Measurements from ENCODE around the gene FAF1.

DNA sequence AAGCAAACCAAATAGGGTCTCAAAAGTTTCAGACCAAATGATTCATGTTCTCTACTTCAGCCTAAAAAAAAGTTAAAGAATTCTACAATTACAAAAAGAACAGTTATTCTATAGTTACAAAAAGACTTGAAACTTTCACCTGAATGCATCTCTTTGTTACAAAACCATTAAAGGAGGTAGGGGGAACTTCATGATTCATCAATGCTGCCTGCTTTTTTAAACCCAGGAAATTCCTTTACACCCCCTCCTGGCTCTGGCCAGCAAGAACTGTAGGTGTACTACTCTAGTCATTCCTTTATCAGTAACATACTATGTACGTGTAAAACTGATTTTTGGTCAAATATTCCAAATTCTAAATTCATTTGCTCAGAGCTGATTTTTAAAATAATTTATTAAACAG is 5.0 kb downstream of the FAF1 start:
- TF ChIP-seq, protein P1, sequence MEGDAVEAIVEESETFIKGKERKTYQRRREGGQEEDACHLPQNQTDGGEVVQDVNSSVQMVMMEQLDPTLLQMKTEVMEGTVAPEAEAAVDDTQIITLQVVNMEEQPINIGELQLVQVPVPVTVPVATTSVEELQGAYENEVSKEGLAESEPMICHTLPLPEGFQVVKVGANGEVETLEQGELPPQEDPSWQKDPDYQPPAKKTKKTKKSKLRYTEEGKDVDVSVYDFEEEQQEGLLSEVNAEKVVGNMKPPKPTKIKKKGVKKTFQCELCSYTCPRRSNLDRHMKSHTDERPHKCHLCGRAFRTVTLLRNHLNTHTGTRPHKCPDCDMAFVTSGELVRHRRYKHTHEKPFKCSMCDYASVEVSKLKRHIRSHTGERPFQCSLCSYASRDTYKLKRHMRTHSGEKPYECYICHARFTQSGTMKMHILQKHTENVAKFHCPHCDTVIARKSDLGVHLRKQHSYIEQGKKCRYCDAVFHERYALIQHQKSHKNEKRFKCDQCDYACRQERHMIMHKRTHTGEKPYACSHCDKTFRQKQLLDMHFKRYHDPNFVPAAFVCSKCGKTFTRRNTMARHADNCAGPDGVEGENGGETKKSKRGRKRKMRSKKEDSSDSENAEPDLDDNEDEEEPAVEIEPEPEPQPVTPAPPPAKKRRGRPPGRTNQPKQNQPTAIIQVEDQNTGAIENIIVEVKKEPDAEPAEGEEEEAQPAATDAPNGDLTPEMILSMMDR (IDR thresholded peaks at IDR 0.05): no peak
- TF ChIP-seq POLR2A (IDR thresholded peaks at IDR 0.05) (no peak), POLR2AphosphoS5 (IDR thresholded peaks at IDR 0.05) (no peak)

Data from transverse colon (tissue), 4 donors.